ENCODE measurements around the gene COX7B2.

Gene COX7B2

GRCh38 chr4:46937493-46937892, 28.4 kb upstream of the COX7B2 start:
- H4K20me1 ChIP-seq (ENCODE audit: low read depth, low read length) = no peaks in the 10 kb centered on the region
- H3K4me3 ChIP-seq (ENCODE audit: insufficient read depth, low read length, poor library complexity, severe bottlenecking) = no peak overlapping the region
- H3K9me2 ChIP-seq (replicated peaks; ENCODE audit: insufficient read depth, low read length) = no peaks in the 10 kb centered on the region
- no peaks in the 10 kb centered on the region for H3K9me3 ChIP-seq (ENCODE audit: insufficient read depth, low read length)
- H3K36me3 ChIP-seq (ENCODE audit: low read length) = no peaks in the 10 kb centered on the region
- no peaks in the 10 kb centered on the region for H3K27me3 ChIP-seq (ENCODE audit: low read length)
- H3K9ac ChIP-seq (ENCODE audit: low read length) = no peak overlapping the region
- H2AFZ ChIP-seq (ENCODE audit: low read depth, low read length, severe bottlenecking) = no peak overlapping the region
- H3K4me2 ChIP-seq (ENCODE audit: low read depth, low read length, poor library complexity, severe bottlenecking) = no peak overlapping the region
- H3F3A ChIP-seq (ENCODE audit: insufficient read depth) = no peaks in the 10 kb centered on the region
- no peaks in the 10 kb centered on the region for H3K79me2 ChIP-seq (ENCODE audit: insufficient read depth, low read length)
- TF ChIP-seq EZH2phosphoT487 (conservative IDR thresholded peaks at IDR 0.05; ENCODE audit: low read length) (no peak), CTCF (IDR thresholded peaks at IDR 0.05; ENCODE audit: insufficient read depth, low read length, poor library complexity, severe bottlenecking) (peak; percentile 24)
- no peak overlapping the region for H3K27ac ChIP-seq (ENCODE audit: low read depth, low read length)

GRCh38 chr4:46934726-46935125, 25.7 kb upstream of the COX7B2 start:
- no peak overlapping the region for H3K27ac ChIP-seq (ENCODE audit: low read depth, low read length)
- H3K27me3 ChIP-seq (ENCODE audit: low read length) = no peaks in the 10 kb centered on the region
- no peak overlapping the region for H3K4me3 ChIP-seq (ENCODE audit: insufficient read depth, low read length, poor library complexity, severe bottlenecking)
- H3K9me3 ChIP-seq (ENCODE audit: insufficient read depth, low read length) = no peaks in the 10 kb centered on the region
- H3K9ac ChIP-seq (ENCODE audit: low read length) = no peak overlapping the region
- no peaks in the 10 kb centered on the region for H3K79me2 ChIP-seq (ENCODE audit: insufficient read depth, low read length)
- H3K9me2 ChIP-seq (replicated peaks; ENCODE audit: insufficient read depth, low read length) = no peaks in the 10 kb centered on the region
- TF ChIP-seq CTCF (IDR thresholded peaks at IDR 0.05; ENCODE audit: insufficient read depth, low read length, poor library complexity, severe bottlenecking) = no peak
- no peak for TF ChIP-seq EZH2phosphoT487 (conservative IDR thresholded peaks at IDR 0.05; ENCODE audit: low read length)
- H3F3A ChIP-seq (ENCODE audit: insufficient read depth) = no peaks in the 10 kb centered on the region
- no peaks in the 10 kb centered on the region for H3K36me3 ChIP-seq (ENCODE audit: low read length)
- no peaks in the 10 kb centered on the region for H4K20me1 ChIP-seq (ENCODE audit: low read depth, low read length)
- no peak overlapping the region for H2AFZ ChIP-seq (ENCODE audit: low read depth, low read length, severe bottlenecking)
- no peak overlapping the region for H3K4me2 ChIP-seq (ENCODE audit: low read depth, low read length, poor library complexity, severe bottlenecking)

- H3K27me3 ChIP-seq (ENCODE audit: low read length) = no peaks in the 10 kb centered on the region
- H3K9me3 ChIP-seq (ENCODE audit: insufficient read depth, low read length) = no peaks in the 10 kb centered on the region
- H3K79me2 ChIP-seq (ENCODE audit: insufficient read depth, low read length) = no peaks in the 10 kb centered on the region
- H3K4me3 ChIP-seq (ENCODE audit: insufficient read depth, low read length, poor library complexity, severe bottlenecking) = no peak overlapping the region
- no peaks in the 10 kb centered on the region for H4K20me1 ChIP-seq (ENCODE audit: low read depth, low read length)
- H3K27ac ChIP-seq (ENCODE audit: low read depth, low read length) = no peak overlapping the region
- no peak overlapping the region for H2AFZ ChIP-seq (ENCODE audit: low read depth, low read length, severe bottlenecking)
- no peaks in the 10 kb centered on the region for H3K36me3 ChIP-seq (ENCODE audit: low read length)
- no peaks in the 10 kb centered on the region for H3K9me2 ChIP-seq (replicated peaks; ENCODE audit: insufficient read depth, low read length)
- H3K9ac ChIP-seq (ENCODE audit: low read length) = no peak overlapping the region
- no peak overlapping the region for H3K4me2 ChIP-seq (ENCODE audit: low read depth, low read length, poor library complexity, severe bottlenecking)
- TF ChIP-seq CTCF (IDR thresholded peaks at IDR 0.05; ENCODE audit: insufficient read depth, low read length, poor library complexity, severe bottlenecking) = no peak
- TF ChIP-seq EZH2phosphoT487 (conservative IDR thresholded peaks at IDR 0.05; ENCODE audit: low read length) = no peak
- H3F3A ChIP-seq (ENCODE audit: insufficient read depth) = no peaks in the 10 kb centered on the region
Observed at GRCh38 chr4:46933686-46934085, 24.6 kb upstream of the COX7B2 start.

All from SU-DHL-6 (cell line).